ENCODE results near the gene SLC37A3.

DNA sequence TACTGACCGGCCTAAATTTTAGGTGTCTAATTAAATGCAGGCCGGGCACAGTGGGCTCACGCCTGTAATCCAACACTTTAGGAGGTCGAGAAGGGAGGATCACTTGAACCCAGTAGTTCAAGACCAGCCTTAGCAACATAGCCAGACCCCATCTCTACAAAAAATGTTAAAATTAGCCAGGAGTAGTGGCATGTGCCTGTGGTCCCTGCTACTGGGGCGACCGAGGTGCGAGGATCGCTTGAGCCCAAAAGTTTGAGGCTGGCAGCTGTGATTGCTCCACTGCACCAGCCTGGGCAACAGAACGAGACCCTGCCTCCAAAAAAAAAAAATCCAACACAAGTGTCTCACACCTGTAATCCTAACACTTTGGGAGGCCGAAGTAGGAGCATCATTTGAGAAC lies 491 bp upstream of the SLC37A3 start:
- TF ChIP-seq, protein P1, sequence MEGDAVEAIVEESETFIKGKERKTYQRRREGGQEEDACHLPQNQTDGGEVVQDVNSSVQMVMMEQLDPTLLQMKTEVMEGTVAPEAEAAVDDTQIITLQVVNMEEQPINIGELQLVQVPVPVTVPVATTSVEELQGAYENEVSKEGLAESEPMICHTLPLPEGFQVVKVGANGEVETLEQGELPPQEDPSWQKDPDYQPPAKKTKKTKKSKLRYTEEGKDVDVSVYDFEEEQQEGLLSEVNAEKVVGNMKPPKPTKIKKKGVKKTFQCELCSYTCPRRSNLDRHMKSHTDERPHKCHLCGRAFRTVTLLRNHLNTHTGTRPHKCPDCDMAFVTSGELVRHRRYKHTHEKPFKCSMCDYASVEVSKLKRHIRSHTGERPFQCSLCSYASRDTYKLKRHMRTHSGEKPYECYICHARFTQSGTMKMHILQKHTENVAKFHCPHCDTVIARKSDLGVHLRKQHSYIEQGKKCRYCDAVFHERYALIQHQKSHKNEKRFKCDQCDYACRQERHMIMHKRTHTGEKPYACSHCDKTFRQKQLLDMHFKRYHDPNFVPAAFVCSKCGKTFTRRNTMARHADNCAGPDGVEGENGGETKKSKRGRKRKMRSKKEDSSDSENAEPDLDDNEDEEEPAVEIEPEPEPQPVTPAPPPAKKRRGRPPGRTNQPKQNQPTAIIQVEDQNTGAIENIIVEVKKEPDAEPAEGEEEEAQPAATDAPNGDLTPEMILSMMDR (IDR thresholded peaks at IDR 0.05), result no peak
- TF ChIP-seq POLR2A (IDR thresholded peaks at IDR 0.05), result no peak

Data from heart left ventricle (tissue), 13 donors.